Activated CD4-positive, alpha-beta T cell treated with anti-CD3 and anti-CD28 coated beads, Interleukin-2, amount 50 U/mL, for 4 hours (primary cell): ENCODE data around the gene DNAJC6.
A peak's percentile ranks its signal among the peaks of the same experiment; 100 is the strongest.

Source experiments
- DNase-seq, 2 experiments: peaks; one replicate each; pipeline ENCODE4 v3.0.0-alpha.2; 2020

DNAJC6 gene

GRCh38 chr1:65409816-65410326 lies 100.5 kb downstream of the DNAJC6 start:
- no peak for DNase-seq

GRCh38 chr1:65412256-65412983 lies 103.1 kb downstream of the DNAJC6 start:
- no peak for DNase-seq

GRCh38 chr1:65412984-65413375 lies 103.6 kb downstream of the DNAJC6 start:
- DNase-seq, result no peak

GRCh38 chr1:65414538-65414937 lies 105.2 kb downstream of the DNAJC6 start:
- DNase-seq, result no peak

GRCh38 chr1:65416767-65417166 lies 107.4 kb downstream of the DNAJC6 start:
- no peak for DNase-seq

- DNase-seq, result no peak
Measured at GRCh38 chr1:65417729-65418128, 108.4 kb downstream of the DNAJC6 start.

GRCh38 chr1:65418522-65419185 lies 109.3 kb downstream of the DNAJC6 start:
- no peak for DNase-seq

GRCh38 chr1:65419681-65420589 lies 110.6 kb downstream of the DNAJC6 start:
- peak; percentile 99 for DNase-seq

GRCh38 chr1:65420590-65421350 lies 111.4 kb downstream of the DNAJC6 start, which contains the start of the genes LEPR and LEPROT:
TSS of gene LEPR (plus strand) at chr1:65420668. CDS start at chr1:65565566, 144,898 bp downstream.
TSS of gene LEPROT (plus strand) at chr1:65420668. CDS start at chr1:65420725, 57 bp downstream.
- DNase-seq, result no peak

- no peak for DNase-seq
Measured at GRCh38 chr1:65421351-65422025, 112.1 kb downstream of the DNAJC6 start.

- DNase-seq, result no peak
Measured at GRCh38 chr1:65422241-65423203, 113.2 kb downstream of the DNAJC6 start.

GRCh38 chr1:65423884-65424572 lies 114.7 kb downstream of the DNAJC6 start:
- no peak for DNase-seq

- no peak for DNase-seq
Measured at GRCh38 chr1:65424573-65424889, 115.2 kb downstream of the DNAJC6 start.

- no peak for DNase-seq
Measured at GRCh38 chr1:65425006-65425405, 115.7 kb downstream of the DNAJC6 start.

- no peak for DNase-seq
Measured at GRCh38 chr1:65425697-65426096, 116.4 kb downstream of the DNAJC6 start.

GRCh38 chr1:65429078-65429477 lies 119.7 kb downstream of the DNAJC6 start:
- DNase-seq, result no peak

GRCh38 chr1:65429806-65430205 lies 120.5 kb downstream of the DNAJC6 start:
- DNase-seq, result no peak

GRCh38 chr1:65431111-65431705 lies 121.9 kb downstream of the DNAJC6 start:
- no peak for DNase-seq

GRCh38 chr1:65432918-65433317 lies 123.6 kb downstream of the DNAJC6 start:
- no peak for DNase-seq

GRCh38 chr1:65434255-65434654 lies 124.9 kb downstream of the DNAJC6 start:
- DNase-seq, result no peak
